Measurements from ENCODE around the gene AMDHD2. TPM values are rescaled to one million over a fixed set of nuclear protein-coding genes. Genes with fewer than 3 reads are reported as not detected.
A peak's percentile ranks its signal among the peaks of the same experiment; 100 is the strongest.
"Not testable (repeated sequence)": the region's sequence is repeated elsewhere in the genome, so short reads cannot be mapped to it uniquely, and the experiment has no call there.

The AMDHD2 gene
- total RNA-seq, 1 donor from 2014 or later = 90.8 TPM

GRCh38 chr16:2531371-2531695 is 11.2 kb downstream of the AMDHD2 start, which contains the start of gene CEMP1:
CEMP1 (minus strand) TSS chr16:2531408; CDS start chr16:2531073, 335 bp downstream.
- DNase-seq (no peak), ATAC-seq (ENCODE audit: low read depth) (no peak)
- ChIA-PET CTCF (no interaction called here), POLR2A (interaction anchor here (0.6 to 3.2 kb wide), 10 partner anchors 7 to 846 kb away, joined by 3 to 76 read pairs (median 6); partner anchors contain the start of genes AMDHD2, ATP6V0C and TRAF7)
- Mint-ChIP-seq H3K36me3 (ENCODE audit: low read depth) (peaks cover 24% of the 10 kb centered on the region), H3K4me1 (peaks cover 20% of the 10 kb centered on the region), H3K4me3 (peak within 1 kb of the TSS; percentile 97), H3K27me3 (no peaks in the 10 kb centered on the region), H3K9me3 (no peaks in the 10 kb centered on the region), H3K27ac (peak within 1 kb of the TSS; percentile 96)
- intact Hi-C loops (cut with micrococcal nuclease) = loop anchor here (10.0 kb wide), 1 partner anchor 373 kb away; no protein-coding TSS in a partner anchor
- TF ChIP-seq, protein P1, sequence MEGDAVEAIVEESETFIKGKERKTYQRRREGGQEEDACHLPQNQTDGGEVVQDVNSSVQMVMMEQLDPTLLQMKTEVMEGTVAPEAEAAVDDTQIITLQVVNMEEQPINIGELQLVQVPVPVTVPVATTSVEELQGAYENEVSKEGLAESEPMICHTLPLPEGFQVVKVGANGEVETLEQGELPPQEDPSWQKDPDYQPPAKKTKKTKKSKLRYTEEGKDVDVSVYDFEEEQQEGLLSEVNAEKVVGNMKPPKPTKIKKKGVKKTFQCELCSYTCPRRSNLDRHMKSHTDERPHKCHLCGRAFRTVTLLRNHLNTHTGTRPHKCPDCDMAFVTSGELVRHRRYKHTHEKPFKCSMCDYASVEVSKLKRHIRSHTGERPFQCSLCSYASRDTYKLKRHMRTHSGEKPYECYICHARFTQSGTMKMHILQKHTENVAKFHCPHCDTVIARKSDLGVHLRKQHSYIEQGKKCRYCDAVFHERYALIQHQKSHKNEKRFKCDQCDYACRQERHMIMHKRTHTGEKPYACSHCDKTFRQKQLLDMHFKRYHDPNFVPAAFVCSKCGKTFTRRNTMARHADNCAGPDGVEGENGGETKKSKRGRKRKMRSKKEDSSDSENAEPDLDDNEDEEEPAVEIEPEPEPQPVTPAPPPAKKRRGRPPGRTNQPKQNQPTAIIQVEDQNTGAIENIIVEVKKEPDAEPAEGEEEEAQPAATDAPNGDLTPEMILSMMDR (IDR thresholded peaks at IDR 0.05) = no peak

DNA sequence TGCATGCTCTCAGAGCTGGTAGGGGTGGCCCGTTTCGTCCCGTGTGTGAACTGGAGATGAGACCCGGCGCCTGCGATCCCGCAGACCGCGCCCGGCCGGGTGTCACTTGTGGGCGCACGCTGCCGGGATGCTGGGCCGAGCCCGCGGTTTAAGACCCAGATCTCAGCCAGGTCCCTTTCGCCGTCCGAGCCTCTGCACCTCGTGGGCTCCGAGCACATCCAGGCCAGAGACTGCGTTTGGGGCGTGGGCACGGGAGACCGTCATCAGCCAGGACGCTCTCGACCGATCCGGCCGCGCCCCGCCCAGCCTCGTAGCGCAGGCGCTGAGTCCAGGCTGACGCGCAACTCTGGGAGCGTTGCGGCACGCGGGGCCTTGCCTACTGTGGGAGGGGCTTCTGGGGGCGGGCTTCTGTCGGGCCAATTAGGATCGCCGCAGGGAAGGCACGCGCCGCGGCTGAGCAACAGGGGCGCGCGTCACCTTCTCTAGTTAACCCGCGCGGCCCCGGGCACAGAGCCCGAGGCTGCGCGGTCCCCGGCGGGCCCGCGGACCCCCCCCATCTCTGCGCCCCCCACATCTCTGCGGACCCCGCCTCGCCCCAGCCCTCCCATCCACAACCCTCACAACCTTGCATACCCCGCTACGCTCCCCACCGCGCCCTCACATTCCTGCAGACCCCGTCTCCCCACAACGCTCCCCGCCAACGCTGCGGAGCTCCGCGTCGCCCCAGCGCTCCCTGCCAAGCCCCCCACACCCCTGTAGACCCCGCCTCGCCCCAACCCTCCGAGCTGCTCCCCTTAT is 11.7 kb downstream of the AMDHD2 start:
- intact Hi-C loops (cut with micrococcal nuclease) = loop anchor here (1.0 to 10.0 kb wide), 3 partner anchors 12 to 373 kb away; partner anchors contain the start of genes AMDHD2 and ATP6V0C
- no peaks in the 10 kb centered on the region for H3K9me3 Mint-ChIP-seq
- TF ChIP-seq, protein P1 (IDR thresholded peaks at IDR 0.05) = no peak
- peaks cover 23% of the 10 kb centered on the region for H3K4me1 Mint-ChIP-seq
- ATAC-seq (ENCODE audit: low read depth) (peak; percentile 94), DNase-seq (peak; percentile 97)
- peak overlapping the region; percentile 96 for H3K27ac Mint-ChIP-seq
- no peaks in the 10 kb centered on the region for H3K27me3 Mint-ChIP-seq
- peak overlapping the region; percentile 97 for H3K4me3 Mint-ChIP-seq
- POLR2A ChIA-PET = interaction anchor here (0.6 to 3.2 kb wide), 17 partner anchors 8 to 626 kb away, joined by 3 to 76 read pairs (median 4); partner anchors contain the start of genes AMDHD2, ATP6V0C, NTHL1 and RPS2
- CTCF ChIA-PET = interaction anchor here (0.9 kb wide), 1 partner anchor 11 kb away, joined by 3 read pairs; no protein-coding TSS in a partner anchor
- peaks cover 20% of the 10 kb centered on the region for H3K36me3 Mint-ChIP-seq (ENCODE audit: low read depth)

DNA sequence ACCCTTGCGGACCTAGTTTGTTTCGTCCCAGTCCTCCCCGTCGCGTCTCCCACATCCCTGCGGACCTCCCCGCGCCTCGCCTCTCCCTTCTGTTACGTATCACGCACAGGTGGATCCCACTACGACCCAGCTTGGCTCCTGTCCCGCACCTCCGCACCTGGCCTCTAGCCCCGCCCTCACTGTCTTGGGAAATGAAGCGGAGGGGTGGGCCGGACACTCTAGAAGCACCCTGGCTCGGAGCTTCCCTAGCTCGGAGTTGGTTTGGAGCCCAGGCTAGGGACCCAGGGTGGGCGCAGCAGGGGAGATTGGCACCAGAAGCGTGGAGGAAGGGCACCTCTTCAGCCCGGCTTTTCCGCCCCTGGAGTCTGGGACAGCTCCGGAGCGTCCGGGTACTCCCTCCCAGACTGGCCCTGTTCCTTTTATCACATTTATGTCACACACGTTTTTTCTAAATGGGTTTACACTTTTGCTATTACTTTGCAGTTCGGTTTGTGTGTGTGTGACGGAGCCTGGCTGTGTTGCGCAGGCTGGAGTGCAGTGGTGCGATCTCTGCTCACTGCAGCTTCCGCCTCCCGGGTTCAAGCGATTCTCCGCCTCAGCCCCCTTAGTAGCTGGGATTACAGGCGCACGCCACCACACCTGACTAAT is 12.4 kb downstream of the AMDHD2 start:
- H3K4me1 Mint-ChIP-seq = peaks cover 28% of the 10 kb centered on the region
- H3K4me3 Mint-ChIP-seq = peak overlapping the region; percentile 97
- peak; percentile 60 for DNase-seq
- TF ChIP-seq, protein P1 (IDR thresholded peaks at IDR 0.05) = no peak
- intact Hi-C loops (cut with micrococcal nuclease) = loop anchor here (1.0 to 10.0 kb wide), 3 partner anchors 12 to 372 kb away; partner anchors contain the start of genes AMDHD2 and ATP6V0C
- no peaks in the 10 kb centered on the region for H3K9me3 Mint-ChIP-seq
- H3K36me3 Mint-ChIP-seq (ENCODE audit: low read depth) = peaks cover 16% of the 10 kb centered on the region
- peak overlapping the region; percentile 96 for H3K27ac Mint-ChIP-seq
- ChIA-PET CTCF (interaction anchor here (0.9 kb wide), 1 partner anchor 12 kb away, joined by 3 read pairs; no protein-coding TSS in a partner anchor), POLR2A (interaction anchor here (0.6 to 3.2 kb wide), 19 partner anchors 8 to 1651 kb away, joined by 3 to 76 read pairs (median 4); partner anchors contain the start of genes AMDHD2, ATP6V0C, NTHL1 and RPS2)
- ATAC-seq (ENCODE audit: low read depth) = peak; percentile 18
- no peaks in the 10 kb centered on the region for H3K27me3 Mint-ChIP-seq

GRCh38 chr16:2533142-2533755 is 13.1 kb downstream of the AMDHD2 start:
- Mint-ChIP-seq H3K4me3 (peak overlapping the region; percentile 97), H3K36me3 (ENCODE audit: low read depth) (peaks cover 16% of the 10 kb centered on the region), H3K27ac (peak overlapping the region; percentile 96), H3K4me1 (peaks cover 28% of the 10 kb centered on the region)
- CTCF ChIA-PET = interaction anchor here (0.9 kb wide), 1 partner anchor 12 kb away, joined by 3 read pairs; no protein-coding TSS in a partner anchor
- DNase-seq; ATAC-seq (ENCODE audit: low read depth); H3K9me3 Mint-ChIP-seq; H3K27me3 Mint-ChIP-seq: not testable (repeated sequence)
- POLR2A ChIA-PET = interaction anchor here (0.6 to 3.2 kb wide), 14 partner anchors 8 to 1650 kb away, joined by 3 to 76 read pairs (median 4); partner anchors contain the start of genes AMDHD2, ATP6V0C and RPS2
- intact Hi-C loops (cut with micrococcal nuclease) = loop anchor here (10.0 kb wide), 1 partner anchor 372 kb away; no protein-coding TSS in a partner anchor

- Mint-ChIP-seq H3K9me3 (no peaks in the 10 kb centered on the region), H3K27me3 (no peaks in the 10 kb centered on the region), H3K4me3 (peak overlapping the region; percentile 64), H3K27ac (peak overlapping the region; percentile 70), H3K36me3 (ENCODE audit: low read depth) (peaks cover 13% of the 10 kb centered on the region), H3K4me1 (peaks cover 32% of the 10 kb centered on the region)
- ChIA-PET POLR2A (interaction anchor here (1.1 to 1.2 kb wide), 2 partner anchors 13 to 19 kb away, joined by 3 read pairs; no protein-coding TSS in a partner anchor), CTCF (no interaction called here)
- intact Hi-C loops (cut with micrococcal nuclease) = loop anchor here (10.0 kb wide), 1 partner anchor 371 kb away; no protein-coding TSS in a partner anchor
- TF ChIP-seq, protein P1 (IDR thresholded peaks at IDR 0.05) = no peak
- ATAC-seq (ENCODE audit: low read depth) (no peak), DNase-seq (no peak)
Observed at GRCh38 chr16:2533912-2534311, 13.7 kb downstream of the AMDHD2 start.

- Mint-ChIP-seq H3K36me3 (ENCODE audit: low read depth) (peaks cover 13% of the 10 kb centered on the region), H3K27ac (peak overlapping the region; percentile 70), H3K4me1 (peaks cover 36% of the 10 kb centered on the region), H3K4me3 (peak overlapping the region; percentile 64)
- CTCF ChIA-PET; DNase-seq; H3K27me3 Mint-ChIP-seq; ATAC-seq (ENCODE audit: low read depth); H3K9me3 Mint-ChIP-seq: not testable (repeated sequence)
- intact Hi-C loops (cut with micrococcal nuclease) = loop anchor here (10.0 kb wide), 1 partner anchor 370 kb away; no protein-coding TSS in a partner anchor
- POLR2A ChIA-PET = interaction anchor here (0.7 to 1.2 kb wide), 3 partner anchors 13 to 568 kb away, joined by 3 read pairs; no protein-coding TSS in a partner anchor
Observed at GRCh38 chr16:2534335-2534734, 14.2 kb downstream of the AMDHD2 start.
